Measurements from ENCODE around the gene SENP8. TPM values are rescaled to one million over a fixed set of nuclear protein-coding genes. Genes with fewer than 3 reads are reported as not detected.
A peak's percentile ranks its signal among the peaks of the same experiment; 100 is the strongest.
"Not testable (repeated sequence)": the region's sequence is repeated elsewhere in the genome, so short reads cannot be mapped to it uniquely, and the experiment has no call there.

Gene SENP8
- total RNA-seq, 2 donors from 2014 or later: 0.31 to 0.42 TPM

GRCh38 chr15:72096796-72097195 lies 21.4 kb upstream of the SENP8 start:
- H3K4me3 Mint-ChIP-seq: no peak overlapping the region
- peaks cover 6% of the 10 kb centered on the region for H3K36me3 Mint-ChIP-seq (ENCODE audit: low read depth)
- H3K9me3 ChIP-seq (ENCODE audit: control insufficient read depth, low read length, poor library complexity, severe bottlenecking): no peaks in the 10 kb centered on the region
- no peak for ATAC-seq
- H3K27ac Mint-ChIP-seq: no peak overlapping the region
- DNase-seq: no peak
- peaks cover 5% of the 10 kb centered on the region for H3K4me1 Mint-ChIP-seq
- H3K27me3 Mint-ChIP-seq: no peaks in the 10 kb centered on the region

DNA sequence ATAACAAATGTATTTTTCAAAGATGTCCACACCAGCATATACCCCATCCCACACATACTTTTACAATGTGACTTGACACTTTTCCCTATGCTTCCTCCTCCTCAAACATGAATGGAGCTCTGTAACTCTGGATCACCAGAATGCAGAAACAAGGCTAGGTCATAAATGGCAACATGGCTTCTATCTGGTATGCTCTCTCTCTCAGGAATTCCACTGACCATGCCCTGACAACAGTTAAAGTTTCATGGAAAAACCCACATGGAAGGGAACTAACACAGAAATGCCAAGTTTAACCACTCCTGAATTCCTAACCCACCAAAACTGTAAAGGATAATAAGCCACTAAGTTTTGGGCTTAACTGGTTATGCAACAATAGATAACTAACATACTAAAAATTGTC lies 20.2 kb upstream of the SENP8 start:
- Mint-ChIP-seq H3K4me1 (peaks cover 8% of the 10 kb centered on the region), H3K27ac (no peak overlapping the region), H3K4me3 (no peak overlapping the region), H3K27me3 (no peaks in the 10 kb centered on the region), H3K36me3 (ENCODE audit: low read depth) (peaks cover 4% of the 10 kb centered on the region)
- DNase-seq (no peak), ATAC-seq (no peak)
- H3K9me3 ChIP-seq (ENCODE audit: control insufficient read depth, low read length, poor library complexity, severe bottlenecking): no peaks in the 10 kb centered on the region

DNA sequence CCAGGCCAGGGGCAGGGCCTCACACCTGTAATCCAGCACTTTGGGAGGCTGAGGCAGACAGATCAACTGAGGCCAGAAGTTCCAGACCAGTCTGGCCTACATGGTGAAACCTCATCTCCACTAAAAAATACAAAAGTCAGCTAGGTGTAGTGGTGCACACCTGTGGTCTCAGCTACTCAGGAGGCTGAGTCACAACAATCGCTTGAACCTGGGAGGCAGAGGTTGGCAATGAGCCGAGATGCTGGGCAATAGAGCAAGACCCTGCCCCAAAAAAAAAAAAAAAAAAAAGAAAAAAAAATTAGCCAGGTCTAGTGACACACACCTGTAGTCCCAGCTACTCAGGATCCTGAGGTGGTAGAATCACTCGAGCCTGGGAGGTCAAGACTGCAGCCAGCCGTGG lies 19.0 kb upstream of the SENP8 start:
- H3K27me3 Mint-ChIP-seq: no peaks in the 10 kb centered on the region
- H3K4me1 Mint-ChIP-seq: peaks cover 14% of the 10 kb centered on the region
- H3K9me3 ChIP-seq (ENCODE audit: control insufficient read depth, low read length, poor library complexity, severe bottlenecking): no peaks in the 10 kb centered on the region
- H3K36me3 Mint-ChIP-seq (ENCODE audit: low read depth): peaks cover 2% of the 10 kb centered on the region
- no peak overlapping the region for H3K27ac Mint-ChIP-seq
- DNase-seq (no peak), ATAC-seq (no peak)
- H3K4me3 Mint-ChIP-seq: no peak overlapping the region

DNA sequence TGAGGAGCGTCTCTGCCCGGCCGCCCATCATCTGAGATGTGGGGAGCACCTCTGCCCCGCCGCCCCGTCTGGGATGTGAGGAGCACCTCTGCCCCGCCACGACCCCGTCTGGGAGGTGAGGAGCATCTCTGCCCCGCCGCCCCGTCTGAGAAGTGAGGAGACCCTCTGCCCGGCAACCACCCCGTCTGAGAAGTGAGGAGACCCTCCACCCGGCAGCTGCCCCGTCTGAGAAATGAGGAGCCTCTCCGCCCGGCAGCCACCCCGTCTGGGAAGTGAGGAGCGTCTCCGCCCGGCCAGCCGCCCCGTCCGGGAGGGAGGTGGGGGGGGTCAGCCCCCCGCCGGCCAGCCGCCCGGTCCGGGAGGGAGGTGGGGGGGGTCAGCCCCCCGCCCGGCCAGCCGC lies 17.7 kb upstream of the SENP8 start:
- peaks cover 21% of the 10 kb centered on the region for H3K4me1 Mint-ChIP-seq
- DNase-seq; H3K27ac Mint-ChIP-seq; H3K4me3 Mint-ChIP-seq; H3K27me3 Mint-ChIP-seq; H3K36me3 Mint-ChIP-seq (ENCODE audit: low read depth); H3K9me3 ChIP-seq (ENCODE audit: control insufficient read depth, low read length, poor library complexity, severe bottlenecking); ATAC-seq: not testable (repeated sequence)

GRCh38 chr15:72105111-72105510 lies 13.1 kb upstream of the SENP8 start:
- DNase-seq (no peak), ATAC-seq (no peak)
- H3K27me3 Mint-ChIP-seq: no peaks in the 10 kb centered on the region
- no peak overlapping the region for H3K4me3 Mint-ChIP-seq
- no peak overlapping the region for H3K27ac Mint-ChIP-seq
- peaks cover 21% of the 10 kb centered on the region for H3K4me1 Mint-ChIP-seq
- no peaks in the 10 kb centered on the region for H3K9me3 ChIP-seq (ENCODE audit: control insufficient read depth, low read length, poor library complexity, severe bottlenecking)
- H3K36me3 Mint-ChIP-seq (ENCODE audit: low read depth): no peaks in the 10 kb centered on the region

- Mint-ChIP-seq H3K27ac (no peak overlapping the region), H3K36me3 (ENCODE audit: low read depth) (no peaks in the 10 kb centered on the region), H3K4me3 (no peak overlapping the region), H3K4me1 (peaks cover 21% of the 10 kb centered on the region), H3K27me3 (no peaks in the 10 kb centered on the region)
- ATAC-seq: no peak
- DNase-seq: no peak
- no peaks in the 10 kb centered on the region for H3K9me3 ChIP-seq (ENCODE audit: control insufficient read depth, low read length, poor library complexity, severe bottlenecking)
Observed at GRCh38 chr15:72106068-72106467, 12.1 kb upstream of the SENP8 start.

GRCh38 chr15:72110355-72110754 lies 7.8 kb upstream of the SENP8 start:
- DNase-seq (no peak), ATAC-seq (no peak)
- Mint-ChIP-seq H3K4me3 (no peak overlapping the region), H3K27ac (no peak overlapping the region), H3K36me3 (ENCODE audit: low read depth) (peaks cover 4% of the 10 kb centered on the region), H3K27me3 (no peaks in the 10 kb centered on the region), H3K4me1 (peaks cover 20% of the 10 kb centered on the region)
- H3K9me3 ChIP-seq (ENCODE audit: control insufficient read depth, low read length, poor library complexity, severe bottlenecking): no peaks in the 10 kb centered on the region

DNA sequence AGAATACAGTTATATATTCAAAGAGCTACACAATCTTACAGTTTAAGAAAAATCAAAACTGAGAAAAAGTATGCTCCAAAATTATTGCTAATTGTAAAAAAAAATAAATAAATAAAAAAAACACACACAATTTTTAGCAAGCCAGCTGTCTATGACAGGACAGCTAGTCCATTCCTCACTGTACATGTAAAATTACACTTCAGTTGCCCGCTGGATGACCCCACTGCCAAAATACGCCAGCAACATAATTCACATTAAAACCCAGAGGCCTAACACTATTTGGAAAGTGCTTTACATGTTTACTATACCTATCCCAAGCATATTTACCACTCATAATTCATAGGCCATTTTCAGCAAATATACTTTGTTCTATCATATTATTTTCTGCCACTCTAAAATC lies 6.1 kb upstream of the SENP8 start:
- Mint-ChIP-seq H3K4me1 (peaks cover 32% of the 10 kb centered on the region), H3K27me3 (no peaks in the 10 kb centered on the region), H3K36me3 (ENCODE audit: low read depth) (peaks cover 4% of the 10 kb centered on the region), H3K4me3 (no peak overlapping the region), H3K27ac (no peak overlapping the region)
- H3K9me3 ChIP-seq (ENCODE audit: control insufficient read depth, low read length, poor library complexity, severe bottlenecking): no peaks in the 10 kb centered on the region
- DNase-seq (no peak), ATAC-seq (no peak)

GRCh38 chr15:72112805-72113204 lies 5.4 kb upstream of the SENP8 start:
- peaks cover 4% of the 10 kb centered on the region for H3K36me3 Mint-ChIP-seq (ENCODE audit: low read depth)
- ATAC-seq (no peak), DNase-seq (no peak)
- no peak overlapping the region for H3K4me3 Mint-ChIP-seq
- peaks cover 32% of the 10 kb centered on the region for H3K4me1 Mint-ChIP-seq
- no peaks in the 10 kb centered on the region for H3K27me3 Mint-ChIP-seq
- no peaks in the 10 kb centered on the region for H3K9me3 ChIP-seq (ENCODE audit: control insufficient read depth, low read length, poor library complexity, severe bottlenecking)
- no peak overlapping the region for H3K27ac Mint-ChIP-seq

- peaks cover 4% of the 10 kb centered on the region for H3K36me3 Mint-ChIP-seq (ENCODE audit: low read depth)
- H3K9me3 ChIP-seq (ENCODE audit: control insufficient read depth, low read length, poor library complexity, severe bottlenecking): no peaks in the 10 kb centered on the region
- H3K27ac Mint-ChIP-seq: peak overlapping the region; percentile 37
- ATAC-seq (no peak), DNase-seq (no peak)
- H3K27me3 Mint-ChIP-seq: no peaks in the 10 kb centered on the region
- no peak overlapping the region for H3K4me3 Mint-ChIP-seq
- peaks cover 30% of the 10 kb centered on the region for H3K4me1 Mint-ChIP-seq
Observed at GRCh38 chr15:72113347-72114031, 4.7 kb upstream of the SENP8 start.

DNA sequence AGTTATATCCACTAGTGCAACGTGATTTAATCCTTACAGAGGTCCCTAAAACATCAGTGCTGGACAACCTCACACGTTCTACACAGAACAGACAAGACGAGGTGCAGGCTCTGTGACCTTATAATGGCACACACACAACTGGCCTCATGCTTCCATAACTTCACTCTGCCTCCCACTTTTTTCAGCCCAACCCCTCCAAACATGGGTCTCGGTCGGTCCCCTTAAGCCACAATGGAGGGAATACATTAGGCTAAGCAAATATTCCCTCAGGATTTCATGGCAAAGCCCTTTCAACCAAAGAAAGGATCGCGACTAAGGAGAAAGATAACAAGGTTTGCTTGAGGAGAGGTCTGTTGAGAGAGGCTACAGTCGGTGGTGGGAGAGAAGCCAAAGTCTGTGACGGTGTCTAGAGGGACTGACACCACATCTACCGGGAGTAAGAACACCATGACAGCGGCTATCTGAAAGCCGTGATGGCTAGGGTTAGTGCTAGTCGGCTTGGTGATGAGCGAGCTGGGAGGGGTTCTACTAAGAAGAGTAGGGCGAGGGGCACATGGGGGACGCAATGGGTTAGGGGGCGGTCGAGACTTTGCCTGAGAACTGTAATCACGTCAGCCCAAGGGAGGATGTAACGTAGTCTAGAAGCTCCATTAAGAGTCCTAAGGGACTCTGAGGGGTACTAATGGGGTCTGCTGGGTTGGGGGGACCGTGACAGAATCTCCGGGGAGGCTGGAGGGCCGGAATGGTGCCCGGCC lies 1.3 kb upstream of the SENP8 start:
- H3K27ac Mint-ChIP-seq: peak overlapping the region; percentile 81

DNA sequence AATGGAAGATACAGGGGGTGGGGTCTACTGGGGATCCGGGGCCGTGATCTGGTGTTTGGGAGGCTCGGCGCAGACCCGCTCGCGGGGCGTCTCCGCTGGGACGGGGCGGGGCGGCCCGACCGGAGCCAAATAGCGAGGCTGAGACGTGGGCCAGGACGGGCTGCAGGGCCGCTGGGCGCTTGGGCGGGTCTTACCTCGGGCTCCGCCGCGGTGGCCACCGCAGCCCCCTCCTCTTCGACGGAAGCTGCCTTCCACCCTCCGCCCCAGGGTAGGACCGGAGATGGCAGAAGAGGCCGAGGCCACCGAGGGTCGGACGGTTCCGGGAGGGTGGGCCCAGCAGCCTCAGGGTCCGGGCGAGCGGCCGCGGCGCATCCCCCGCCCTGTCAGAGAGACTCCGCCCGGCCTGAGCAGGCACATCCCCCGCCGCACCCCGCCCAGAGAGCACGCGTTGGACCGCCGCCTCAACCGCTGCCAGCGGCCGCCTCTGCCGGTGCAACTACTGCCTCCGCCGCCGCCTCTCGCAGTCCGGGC lies 652 bp upstream of the SENP8 start:
- H3K36me3 Mint-ChIP-seq (ENCODE audit: low read depth): peaks cover 7% of the 10 kb centered on the region
- H3K27ac Mint-ChIP-seq: peak overlapping the region; percentile 96
- ATAC-seq (peak; percentile 62), DNase-seq (peak; percentile 41 to 65 (median 65))
- H3K9me3 ChIP-seq (ENCODE audit: control insufficient read depth, low read length, poor library complexity, severe bottlenecking): no peaks in the 10 kb centered on the region
- H3K4me1 Mint-ChIP-seq: peaks cover 36% of the 10 kb centered on the region
- peak overlapping the region; percentile 97 for H3K4me3 Mint-ChIP-seq
- H3K27me3 Mint-ChIP-seq: no peaks in the 10 kb centered on the region

More for the DNA sequence above, 1.3 kb upstream of the SENP8 start:
- peaks cover 7% of the 10 kb centered on the region for H3K36me3 Mint-ChIP-seq (ENCODE audit: low read depth)
- no peak for ATAC-seq
- H3K27me3 Mint-ChIP-seq: no peaks in the 10 kb centered on the region
- no peaks in the 10 kb centered on the region for H3K9me3 ChIP-seq (ENCODE audit: control insufficient read depth, low read length, poor library complexity, severe bottlenecking)
- DNase-seq: no peak
- peak overlapping the region; percentile 97 for H3K4me3 Mint-ChIP-seq
- H3K4me1 Mint-ChIP-seq: peaks cover 38% of the 10 kb centered on the region

DNA sequence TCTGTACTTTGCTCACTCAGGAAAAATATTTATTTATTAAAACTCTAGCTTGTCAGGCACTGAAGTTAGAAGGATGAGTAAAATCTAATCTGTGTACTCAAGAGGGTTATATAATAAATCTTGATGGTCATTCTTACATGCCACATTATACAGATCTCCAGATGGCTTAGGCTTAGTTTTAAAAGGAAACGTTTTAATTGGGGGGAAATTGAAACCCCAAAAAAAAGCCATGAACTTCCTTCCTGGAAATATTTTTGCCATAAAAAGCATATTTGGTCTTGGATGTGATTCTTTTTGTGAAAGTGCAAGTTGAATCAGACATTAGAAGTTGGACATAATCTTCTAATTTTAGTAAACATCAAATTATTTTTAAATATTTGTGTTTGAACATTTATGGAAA lies 6.0 kb downstream of the SENP8 start:
- no peaks in the 10 kb centered on the region for H3K27me3 Mint-ChIP-seq
- DNase-seq (no peak), ATAC-seq (no peak)
- H3K9me3 ChIP-seq (ENCODE audit: control insufficient read depth, low read length, poor library complexity, severe bottlenecking): no peaks in the 10 kb centered on the region
- peaks cover under 1% of the 10 kb centered on the region for H3K4me1 Mint-ChIP-seq
- H3K27ac Mint-ChIP-seq: no peak overlapping the region
- H3K4me3 Mint-ChIP-seq: no peak overlapping the region
- peaks cover 2% of the 10 kb centered on the region for H3K36me3 Mint-ChIP-seq (ENCODE audit: low read depth)

All from T-helper 17 cell (primary cell).